Left ventricle myocardium superior (tissue), 1 donor: Measurements from ENCODE around the gene CELF4. TPM values are rescaled to one million over a fixed set of nuclear protein-coding genes. Genes with fewer than 3 reads are reported as not detected.

Experiments
- ATAC-seq: fragments of 200-7000 bp; cut with Tn5 transposase; one replicate; pipeline ENCODE4 v1.9.1; 2020; ENCODE audit warnings: mild to moderate bottlenecking, moderate library complexity
- DNase-seq: peaks from one replicate; pipeline ENCODE4 v3.0.0-alpha.2; 2020
- intact Hi-C: fragments of 100-400 bp; cut with micrococcal nuclease; formaldehyde crosslinking; loops from one replicate; pipeline ENCODE4 v1.11.0; 2022
- total RNA-seq: library from RNA; stranded (reverse); fragmentation: NEBNext Ultra II Directional; extraction: Animal tissue kit (Norgen Biotek cat#: 25700); gene quantifications from one replicate; pipeline ENCODE4 v1.2.1, GENCODE V29; 2021
- donor health status: DM: no; HTN: yes; CAD: no; lungs with severe emphysema.

Gene CELF4
- total RNA-seq, 1 donor from 2014 or later, result 0.52 TPM

- intact Hi-C loops, result no loop called here
- ATAC-seq (no peak), DNase-seq (no peak)
These were observed 318.0 kb downstream of the CELF4 start for GRCh38 chr18:37247497-37248161.

GRCh38 chr18:37246779-37247340 lies 318.7 kb downstream of the CELF4 start:
- no peak for DNase-seq
- intact Hi-C loops, result no loop called here
- no peak for ATAC-seq

DNA sequence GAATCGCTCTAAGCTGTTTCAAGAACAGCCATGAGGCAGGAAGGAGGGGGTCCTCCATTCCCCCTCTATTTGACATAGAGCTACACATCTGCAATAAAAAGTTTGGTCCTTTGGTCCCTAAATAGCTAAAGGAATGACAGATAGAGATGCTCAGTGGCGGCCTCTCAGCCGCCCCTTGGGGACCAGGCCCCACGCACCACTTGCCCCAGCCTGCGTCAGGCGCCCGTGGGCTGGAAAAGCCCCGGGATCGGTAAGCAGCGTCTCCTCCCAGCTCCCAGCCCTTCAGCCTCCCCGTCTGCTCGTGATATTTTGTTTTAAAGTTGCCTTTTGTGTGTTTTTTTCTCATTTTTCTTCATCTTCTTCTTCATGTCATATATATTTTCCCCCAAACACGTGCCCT lies 321.0 kb downstream of the CELF4 start:
- DNase-seq, result no peak
- intact Hi-C loops, result no loop called here
- no peak for ATAC-seq

DNA sequence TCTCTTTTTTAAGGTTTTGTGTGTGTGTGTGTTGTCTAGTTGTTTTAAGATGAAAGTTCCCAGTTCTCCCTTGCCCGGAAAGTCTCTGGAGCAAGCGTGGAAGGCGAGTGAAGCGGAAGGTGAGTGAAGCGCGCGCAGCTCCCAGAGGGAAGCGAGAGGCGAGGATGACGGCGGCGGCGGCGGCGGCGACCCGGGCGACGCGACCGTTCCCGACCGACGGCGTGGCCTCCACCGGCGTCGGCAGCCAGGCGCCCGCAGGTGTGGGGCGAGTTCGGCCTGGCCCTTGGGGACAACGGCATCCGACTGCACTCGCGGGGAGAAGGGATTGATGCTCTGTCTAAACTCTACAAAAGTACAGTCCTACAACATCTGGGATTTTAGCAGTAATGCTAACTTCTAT lies 321.9 kb downstream of the CELF4 start:
- intact Hi-C loops, result no loop called here
- no peak for ATAC-seq

DNA sequence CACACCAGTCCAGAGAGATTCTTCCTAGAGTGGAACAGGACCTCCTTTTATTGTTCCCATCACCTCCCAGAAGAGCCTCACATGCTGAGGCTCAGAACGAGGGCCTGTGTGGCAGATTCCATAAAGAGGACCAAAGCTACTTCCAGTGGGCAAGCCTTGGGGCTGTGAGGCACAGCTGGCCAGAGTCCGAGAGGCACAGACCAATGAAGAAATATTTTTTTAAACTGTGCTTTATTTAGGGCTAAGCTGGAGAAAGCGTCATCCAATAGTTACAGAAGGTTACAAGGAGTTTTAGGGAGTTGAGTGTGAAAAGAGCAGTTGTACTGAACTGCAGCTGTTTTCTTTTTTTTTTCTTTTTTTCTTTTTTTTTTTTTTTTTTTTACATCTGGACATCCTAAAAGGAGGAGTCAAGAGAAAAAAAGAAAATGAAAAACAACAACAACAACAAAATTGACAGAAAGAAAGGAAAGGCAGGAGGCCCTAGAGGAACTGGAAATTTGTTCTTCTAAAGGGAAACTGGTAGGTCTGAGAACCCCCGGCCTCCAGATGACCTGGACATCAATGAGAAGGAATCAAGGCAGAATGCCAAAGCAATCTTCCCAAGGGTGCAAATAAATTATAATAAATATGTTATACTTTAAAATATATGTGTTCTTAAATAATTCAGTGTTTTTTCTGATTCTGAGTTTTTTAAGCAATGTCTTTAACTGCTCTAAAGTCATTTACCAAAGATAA lies 322.6 kb downstream of the CELF4 start:
- intact Hi-C loops, result no loop called here
- DNase-seq (no peak), ATAC-seq (no peak)

More for the DNA sequence above, 321.9 kb downstream of the CELF4 start:
- DNase-seq, result no peak

DNA sequence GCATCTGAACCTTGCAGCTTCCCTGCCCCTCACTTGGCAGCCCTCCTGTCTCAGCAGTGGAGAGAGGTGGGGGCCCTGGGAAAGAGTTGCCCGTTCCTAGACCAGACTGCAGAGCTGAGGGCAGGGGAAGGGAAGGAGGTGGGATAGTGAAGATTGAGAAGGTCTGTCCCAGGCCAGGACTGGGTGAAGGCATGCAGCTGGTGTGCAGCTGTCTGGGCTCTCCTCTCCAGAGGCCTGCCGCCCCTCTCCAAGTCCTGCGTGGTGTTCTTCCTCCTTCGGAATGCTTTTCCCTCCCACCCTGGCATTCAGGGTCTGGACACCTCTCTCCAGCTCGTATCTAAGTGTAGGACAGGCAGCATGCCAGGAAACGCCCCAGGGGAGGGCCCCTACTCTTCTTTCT lies 323.5 kb downstream of the CELF4 start:
- DNase-seq (no peak), ATAC-seq (no peak)
- intact Hi-C loops, result no loop called here

DNA sequence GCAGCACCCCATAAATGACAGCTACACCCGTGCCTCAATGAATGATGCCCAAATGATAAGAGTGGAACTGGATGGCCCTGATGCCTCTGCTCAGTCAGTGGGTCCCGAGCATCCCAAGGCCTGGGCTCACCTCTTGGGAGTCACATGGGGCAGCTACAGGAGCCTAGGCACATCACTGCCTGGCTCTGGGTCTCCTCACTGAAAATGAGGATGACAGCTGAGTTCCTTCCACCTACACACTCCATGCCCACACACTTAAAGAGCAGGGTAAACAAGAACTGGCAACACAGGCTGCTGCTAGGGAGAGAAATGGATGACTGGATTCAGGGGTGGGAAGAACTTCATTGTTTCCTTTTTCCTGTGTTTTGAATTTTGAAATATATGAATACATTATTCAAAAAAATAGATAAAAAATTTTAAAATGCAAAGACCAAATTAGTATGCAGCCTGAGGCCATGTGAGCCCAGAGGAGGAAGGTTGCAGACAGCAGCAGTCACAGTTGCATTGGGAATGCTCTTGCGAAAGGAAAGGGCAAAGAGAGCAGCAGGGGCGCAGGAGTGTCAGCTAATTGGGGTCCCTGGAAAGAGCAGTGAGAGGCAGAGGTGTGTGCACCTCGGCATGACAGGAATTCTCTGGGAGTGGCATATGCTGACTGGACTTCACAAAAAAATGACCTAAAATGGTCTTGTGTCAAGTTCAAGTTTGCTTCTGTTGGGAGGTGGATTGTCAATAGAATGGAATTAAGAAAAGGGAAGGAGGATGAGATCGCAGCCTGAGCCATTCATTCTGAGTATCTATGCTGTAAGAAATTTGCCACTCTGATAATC lies 327.1 kb downstream of the CELF4 start:
- ATAC-seq (no peak), DNase-seq (no peak)
- intact Hi-C loops, result no loop called here

GRCh38 chr18:37235583-37235982 lies 330.0 kb downstream of the CELF4 start:
- intact Hi-C loops, result no loop called here
- DNase-seq (peak; percentile 41), ATAC-seq (peak; percentile 81)

DNA sequence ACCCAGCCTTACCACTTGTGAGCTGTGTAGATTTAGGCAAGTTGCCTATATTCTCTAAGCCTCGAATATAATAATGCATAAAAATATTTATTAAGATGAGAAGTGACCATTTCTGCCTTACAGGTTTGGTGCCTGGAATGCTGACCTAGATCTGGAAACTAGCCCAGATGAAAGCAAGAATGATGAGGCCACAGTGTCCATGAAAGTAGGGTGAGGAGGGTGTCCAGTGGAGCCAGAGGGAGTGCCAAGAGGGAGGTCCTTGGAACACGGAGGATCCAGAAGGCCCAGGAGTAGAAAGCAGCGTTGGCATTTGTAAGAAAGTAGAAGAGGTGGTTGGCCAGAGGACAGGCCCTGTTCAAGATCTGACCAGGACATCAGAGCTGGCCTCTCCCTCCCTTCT lies 334.3 kb downstream of the CELF4 start:
- intact Hi-C loops, result no loop called here
- no peak for ATAC-seq
- no peak for DNase-seq

- DNase-seq (no peak), ATAC-seq (peak; percentile 55)
These were observed 334.8 kb downstream of the CELF4 start for GRCh38 chr18:37230768-37231167.

DNA sequence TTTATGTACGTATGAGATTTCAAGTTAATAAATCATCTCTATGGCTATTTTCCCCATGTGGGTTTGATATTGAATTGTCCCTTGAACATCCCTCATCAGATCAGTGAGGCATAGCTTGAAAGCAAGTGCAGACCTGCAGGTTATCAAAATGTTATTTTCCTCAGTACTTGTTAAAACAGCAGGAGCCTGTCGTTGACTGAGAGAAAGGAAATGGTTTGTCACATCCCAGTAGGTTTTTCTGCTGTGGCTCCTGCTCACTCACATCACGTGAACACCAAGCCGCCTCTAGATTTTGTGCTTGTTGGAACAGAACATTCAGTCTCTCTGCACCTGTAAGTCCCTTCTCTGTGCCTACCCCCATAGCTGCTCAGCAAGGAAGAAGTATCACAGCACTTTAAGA lies 340.3 kb downstream of the CELF4 start:
- intact Hi-C loops, result no loop called here
- ATAC-seq, result no peak
- no peak for DNase-seq

More at GRCh38 chr18:37230768-37231167, 334.8 kb downstream of the CELF4 start:
- intact Hi-C loops, result no loop called here

DNA sequence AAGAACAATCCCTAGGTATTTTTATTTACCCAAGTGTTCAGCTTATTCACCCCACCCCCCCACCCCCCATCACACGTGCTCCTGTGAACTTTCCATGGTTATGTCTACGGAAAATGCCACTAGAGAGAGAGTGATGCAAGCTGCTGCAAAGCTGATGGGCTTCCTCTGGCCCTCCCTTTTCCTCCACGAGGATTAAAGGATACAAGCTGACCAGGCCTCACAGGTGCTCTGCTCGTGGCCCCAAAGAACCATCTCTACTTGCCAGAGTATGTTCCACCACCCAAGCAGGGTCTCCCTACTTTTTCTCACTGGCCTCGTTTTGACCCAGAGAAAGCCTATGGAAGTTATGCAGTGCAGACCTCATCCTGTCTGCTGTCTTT lies 342.6 kb downstream of the CELF4 start:
- intact Hi-C loops, result no loop called here
- no peak for DNase-seq
- ATAC-seq, result no peak

DNA sequence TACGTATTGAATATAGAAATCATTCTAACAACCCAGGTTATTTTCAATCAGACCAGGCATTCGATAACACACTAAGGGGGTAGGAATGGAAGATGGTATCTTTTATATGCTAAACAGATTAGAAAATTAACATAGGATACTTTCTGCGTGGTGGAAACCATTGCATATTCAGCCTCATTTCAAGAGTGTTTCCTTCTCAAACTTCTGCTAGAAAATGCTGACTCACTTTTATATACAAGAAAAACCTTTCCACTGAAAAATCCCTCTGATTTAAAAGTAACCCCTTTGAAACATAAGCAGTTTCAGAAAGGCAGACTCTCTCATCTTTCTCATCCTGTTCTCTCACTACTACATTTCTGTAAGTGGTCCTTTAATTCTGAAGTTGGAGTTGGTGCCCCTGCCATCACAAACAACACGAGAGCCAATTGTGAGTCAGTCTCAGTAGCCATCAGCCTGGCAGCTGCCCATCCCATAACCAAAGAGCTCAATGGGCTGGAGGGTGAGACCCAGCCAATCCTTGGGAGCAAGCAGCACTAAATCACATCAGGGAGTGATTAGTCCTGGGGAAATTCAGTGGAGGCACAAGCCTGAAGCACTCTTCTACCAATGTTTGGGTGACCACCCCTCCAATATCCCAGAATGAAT lies 343.1 kb downstream of the CELF4 start:
- intact Hi-C loops, result no loop called here
- no peak for ATAC-seq
- no peak for DNase-seq

DNA sequence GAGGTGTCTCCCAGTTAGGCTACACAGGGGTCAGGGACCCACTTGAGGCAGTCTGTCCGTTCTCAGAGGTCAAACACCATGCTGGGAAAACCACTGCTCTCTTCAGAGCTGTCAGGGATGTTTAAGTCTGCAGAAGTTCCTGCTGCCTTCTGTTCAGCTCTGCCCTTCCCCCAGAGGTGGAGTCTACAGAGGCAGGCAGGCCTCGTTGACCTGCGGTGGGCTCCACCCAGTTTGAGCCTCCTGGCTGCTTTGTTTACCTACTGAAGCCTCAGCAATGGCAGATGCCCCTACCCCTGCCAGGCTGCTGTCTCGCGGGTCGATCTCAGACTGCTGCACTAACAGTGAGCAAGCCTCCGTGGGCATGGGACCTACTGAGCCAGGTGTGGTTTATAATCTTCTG lies 346.3 kb downstream of the CELF4 start:
- DNase-seq, result no peak
- no peak for ATAC-seq
- intact Hi-C loops, result no loop called here

DNA sequence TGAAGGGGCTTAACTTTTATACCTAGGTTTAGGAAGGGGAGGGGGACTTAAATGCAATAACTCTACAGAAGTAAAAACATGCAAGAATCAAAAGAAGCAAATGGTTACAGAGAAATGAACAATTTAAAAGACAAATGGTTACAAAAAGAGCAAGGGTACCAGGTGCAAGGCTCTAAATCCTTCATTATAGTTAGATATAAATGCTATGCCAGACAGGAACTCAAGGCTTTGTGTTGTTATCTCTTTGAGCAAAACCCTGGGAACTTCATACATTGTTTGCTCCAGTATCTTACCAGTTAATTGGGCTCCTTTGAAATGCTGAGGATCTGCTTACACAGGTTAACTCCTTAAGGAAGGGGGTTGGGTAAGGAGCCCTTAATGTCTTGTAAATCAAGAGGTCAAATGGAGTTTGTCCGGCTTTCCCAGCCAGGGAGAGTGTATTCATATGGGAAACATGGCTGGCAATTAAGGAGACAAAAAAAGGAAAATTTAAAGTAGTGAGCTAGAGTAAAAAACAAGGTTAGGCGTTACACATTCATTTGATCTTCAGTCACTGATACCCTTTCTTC lies 347.5 kb downstream of the CELF4 start:
- intact Hi-C loops, result no loop called here
- ATAC-seq, result no peak

GRCh38 chr18:37210781-37211180 lies 354.8 kb downstream of the CELF4 start:
- no peak for DNase-seq
- intact Hi-C loops, result no loop called here
- ATAC-seq, result no peak

More for the DNA sequence above, 347.5 kb downstream of the CELF4 start:
- no peak for DNase-seq

- intact Hi-C loops, result no loop called here
- ATAC-seq (no peak), DNase-seq (no peak)
These were observed 358.3 kb downstream of the CELF4 start for GRCh38 chr18:37207343-37207742.

DNA sequence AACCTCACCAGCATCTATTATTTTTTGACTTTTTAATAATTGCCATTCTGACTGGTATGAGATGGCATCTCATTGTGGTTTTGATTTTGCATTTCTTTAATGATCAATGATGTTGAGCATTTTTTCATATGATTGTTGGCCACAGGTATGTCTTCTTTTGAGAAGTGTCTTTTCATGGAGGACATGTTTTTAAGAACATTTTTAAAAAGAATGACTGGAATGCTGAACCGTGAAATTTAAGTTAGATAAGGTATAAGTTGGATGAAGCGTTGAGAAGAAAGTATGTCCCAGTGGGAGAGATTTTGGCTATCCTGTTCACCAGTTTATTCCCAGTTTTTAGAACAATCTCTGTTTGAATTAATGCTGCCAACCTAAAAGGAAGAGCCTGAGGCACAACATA lies 365.9 kb downstream of the CELF4 start:
- ATAC-seq (no peak), DNase-seq (no peak)
- intact Hi-C loops, result no loop called here
